ENCODE results near the gene IPO11.
A peak's percentile ranks its signal among the peaks of the same experiment; 100 is the strongest.
"Not testable (repeated sequence)": the region's sequence is repeated elsewhere in the genome, so short reads cannot be mapped to it uniquely, and the experiment has no call there.

Gene IPO11

DNA sequence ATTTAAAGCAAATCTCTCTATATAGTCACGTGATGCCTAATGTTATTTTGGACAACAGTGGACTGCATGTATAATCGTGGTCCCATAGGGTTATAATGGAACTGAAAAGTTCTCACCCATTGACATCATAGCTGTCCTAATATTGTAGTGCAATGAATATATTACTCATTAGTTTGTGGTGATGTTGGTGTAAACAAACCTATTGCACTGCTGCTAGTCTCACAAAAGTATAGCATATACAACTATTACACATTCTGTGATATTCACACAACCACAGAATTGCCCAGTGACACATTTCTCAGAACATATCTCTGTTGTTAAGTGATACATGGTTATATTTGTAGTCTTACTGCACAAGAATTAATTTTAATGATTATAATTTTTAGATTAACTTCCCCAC lies 37.7 kb downstream of the IPO11 start:
- no peak for DNase-seq (ENCODE audit: low spot score)

DNA sequence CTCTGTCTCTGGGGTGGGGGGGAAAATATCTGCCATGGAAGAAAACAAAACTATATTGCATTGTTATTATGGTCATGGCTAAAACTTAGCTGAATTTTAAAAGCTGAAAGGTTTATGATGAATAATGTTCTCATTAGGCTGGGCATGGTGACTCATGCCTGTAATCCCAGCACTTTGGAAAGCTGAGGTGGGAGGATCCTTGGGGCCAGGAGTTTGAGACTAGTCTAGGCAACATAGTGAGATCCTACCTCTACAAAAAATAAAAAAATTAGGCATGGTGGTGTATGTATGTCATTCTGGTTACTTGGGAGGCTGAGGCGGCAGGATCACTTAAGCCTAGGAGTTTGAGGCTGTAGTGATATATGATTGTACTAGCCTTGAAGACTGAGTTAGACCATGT lies 44.5 kb downstream of the IPO11 start:
- no peak for DNase-seq (ENCODE audit: low spot score)

DNA sequence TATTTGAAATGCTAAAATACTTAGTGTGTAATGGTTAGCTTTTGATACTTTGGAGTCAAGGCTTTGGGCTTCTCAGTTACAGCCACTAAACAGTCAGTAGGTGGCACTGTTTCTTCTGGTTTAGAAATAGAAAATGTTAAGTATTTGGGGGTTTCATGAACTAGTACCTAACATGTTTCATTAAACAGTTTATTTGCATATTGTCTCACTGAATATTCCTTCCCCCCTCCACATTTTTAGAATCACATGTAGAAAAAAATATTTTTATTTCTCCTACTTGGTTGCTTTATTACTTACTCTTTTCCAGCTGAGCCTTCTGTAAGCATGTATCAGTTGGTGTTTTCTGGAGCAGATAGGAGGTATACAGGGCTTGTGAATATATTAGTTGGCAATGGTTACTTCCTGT lies 48.0 kb downstream of the IPO11 start:
- DNase-seq (ENCODE audit: low spot score), result peak; percentile 38

DNA sequence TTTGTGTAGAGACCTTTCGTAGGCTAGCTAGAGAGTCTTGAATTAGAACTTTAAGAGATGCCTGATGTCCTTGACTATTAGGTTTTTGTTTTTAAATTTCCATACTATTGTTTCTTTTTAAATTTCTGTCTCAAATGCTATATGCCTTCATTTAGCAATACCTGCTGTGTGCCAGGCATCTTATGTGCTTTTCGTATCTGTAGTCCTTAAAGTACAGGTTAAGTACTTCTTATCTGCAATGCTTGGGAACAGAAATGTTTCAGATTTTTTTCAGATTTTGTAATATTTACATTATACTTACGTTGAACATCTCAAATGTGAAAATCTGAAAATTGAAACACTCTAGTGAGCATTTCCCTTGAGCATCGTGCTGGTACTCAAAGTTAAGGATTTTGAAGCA lies 49.0 kb downstream of the IPO11 start:
- no peak for DNase-seq (ENCODE audit: low spot score)

DNA sequence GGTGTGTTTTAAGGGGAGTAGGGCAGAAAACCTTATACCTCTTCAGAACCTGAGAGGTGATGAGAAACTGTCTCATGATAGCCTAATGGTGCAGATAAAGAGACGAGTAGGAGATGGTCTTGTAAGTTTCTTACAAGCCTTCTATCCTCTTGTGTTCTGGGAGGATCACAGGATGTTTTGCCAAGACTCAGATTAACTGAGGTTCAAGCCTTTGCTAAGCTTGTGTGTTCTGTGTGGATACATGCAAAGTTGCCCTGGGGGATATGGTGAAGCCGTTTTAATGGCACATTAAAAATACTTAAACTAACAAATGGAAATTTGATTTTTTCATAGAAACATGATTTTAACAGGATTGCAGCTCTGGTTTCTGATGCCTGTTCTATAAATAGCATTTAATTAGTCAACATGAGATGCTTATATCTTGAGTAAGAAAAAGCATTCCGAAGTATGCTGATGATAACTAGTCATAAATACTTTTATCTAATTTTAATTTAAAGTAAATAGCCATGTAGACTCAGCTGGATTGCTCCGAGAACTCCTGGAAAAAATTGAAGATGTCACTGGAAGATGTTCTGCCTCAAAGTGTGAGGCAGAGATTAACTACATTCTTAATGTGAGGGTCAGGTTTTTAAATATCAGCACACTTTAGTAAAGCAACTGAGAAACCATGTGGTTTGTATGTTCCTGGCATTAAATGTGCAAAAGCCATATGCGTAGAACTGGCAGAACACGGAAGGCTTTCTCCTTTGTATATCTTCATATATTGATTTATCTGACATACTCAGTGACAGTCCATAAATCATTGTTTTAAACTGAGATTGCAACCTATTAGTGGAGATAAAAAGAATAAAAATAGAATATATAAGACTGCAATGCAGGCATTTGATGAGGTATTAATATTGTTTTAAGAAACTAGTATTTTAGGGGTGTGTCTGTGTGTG lies 53.7 kb downstream of the IPO11 start:
- DNase-seq (ENCODE audit: low spot score), result no peak

DNA sequence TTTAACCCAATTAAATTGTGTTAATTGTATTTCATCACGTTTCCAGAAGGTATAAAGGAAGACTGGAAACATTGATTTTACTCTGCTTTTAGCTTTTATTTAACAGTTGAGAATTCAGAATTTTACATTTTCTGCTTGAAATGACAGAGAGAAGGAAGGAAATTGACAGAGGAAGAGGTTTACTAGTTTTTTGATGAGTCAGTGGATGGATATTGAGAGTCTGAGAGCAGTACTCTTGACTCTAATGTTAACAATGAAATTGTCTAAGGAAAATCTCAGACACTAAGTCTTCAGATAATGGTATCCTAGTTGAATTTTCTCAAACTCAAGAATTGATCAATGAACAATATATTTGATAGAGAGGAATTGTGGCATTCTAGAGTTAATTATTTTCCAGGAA lies 60.6 kb downstream of the IPO11 start:
- no peak for DNase-seq (ENCODE audit: low spot score)

DNA sequence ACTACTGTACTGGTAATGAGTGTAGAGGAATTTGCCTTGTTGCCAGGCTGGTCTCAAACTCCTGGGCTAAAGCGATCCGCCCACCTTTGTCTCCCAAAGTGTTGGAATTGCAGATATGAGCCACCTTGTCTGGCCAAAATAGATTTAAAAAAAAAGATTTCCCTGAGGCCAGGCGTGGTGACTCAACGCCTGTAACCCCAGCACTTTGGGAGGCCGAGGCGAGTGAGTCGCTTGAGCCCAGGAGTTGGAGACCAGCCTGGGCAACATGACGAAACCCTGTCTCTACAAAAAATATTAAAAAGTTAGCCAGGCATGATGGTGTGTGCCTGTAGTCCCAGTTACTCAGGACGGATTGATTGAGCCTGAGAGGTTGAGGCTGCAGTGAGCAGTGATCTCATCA lies 62.5 kb downstream of the IPO11 start:
- no peak for DNase-seq (ENCODE audit: low spot score)

DNA sequence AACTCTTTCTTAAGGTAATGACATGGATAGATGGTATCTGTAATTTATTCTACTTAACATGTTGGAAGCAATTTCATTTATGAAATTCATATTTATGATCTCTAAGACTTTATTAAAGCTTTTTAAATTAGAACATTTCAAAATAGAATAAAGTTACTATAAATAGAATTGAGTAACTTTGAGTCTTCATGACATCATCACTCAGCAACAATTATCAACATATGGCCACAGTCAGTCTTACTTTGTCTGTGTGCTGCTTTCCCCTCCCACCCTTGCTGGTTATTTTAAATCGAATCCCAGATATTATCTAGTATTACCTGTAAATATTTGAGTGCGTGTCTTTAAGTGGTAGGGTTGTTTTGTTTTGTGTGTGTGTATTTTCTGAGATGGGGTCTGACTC lies 65.2 kb downstream of the IPO11 start:
- DNase-seq (ENCODE audit: low spot score), result no peak

DNA sequence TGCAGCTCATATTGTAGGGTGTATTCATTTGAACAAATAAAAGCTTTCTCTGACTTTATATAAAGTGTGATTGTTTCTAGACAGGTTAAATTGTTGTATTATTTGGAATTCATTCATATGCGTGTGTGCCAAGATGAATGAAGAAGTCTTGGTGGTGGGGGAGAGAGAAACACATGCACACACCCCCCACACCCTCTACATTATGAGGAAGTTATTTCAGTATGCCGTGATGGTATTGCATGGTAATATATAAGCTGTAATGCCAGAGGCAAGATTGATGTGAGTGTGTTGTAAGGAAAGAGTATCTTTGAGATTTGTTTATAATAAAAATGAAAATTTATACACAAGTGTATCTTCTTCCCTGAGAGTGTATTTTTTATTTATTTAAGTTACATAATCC lies 71.0 kb downstream of the IPO11 start:
- no peak for DNase-seq (ENCODE audit: low spot score)

DNA sequence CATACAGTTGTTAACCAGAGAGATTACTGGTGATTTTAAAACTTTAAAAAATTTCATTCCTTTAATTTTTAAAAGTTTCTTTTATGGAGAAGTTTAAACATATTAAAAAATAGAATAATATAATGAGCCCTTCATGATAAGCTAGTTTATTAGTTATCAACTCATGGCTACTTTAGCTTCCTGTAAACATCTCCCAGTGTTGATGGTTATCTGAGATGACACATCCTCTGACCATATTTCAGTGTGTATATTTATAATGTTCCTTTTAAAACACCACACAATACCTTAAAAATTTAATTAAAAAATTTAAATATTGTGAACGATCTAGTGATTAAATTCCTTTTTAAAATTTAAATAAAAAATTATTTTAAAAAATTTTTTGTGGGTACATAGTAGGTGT lies 74.1 kb downstream of the IPO11 start:
- DNase-seq (ENCODE audit: low spot score), result no peak

DNA sequence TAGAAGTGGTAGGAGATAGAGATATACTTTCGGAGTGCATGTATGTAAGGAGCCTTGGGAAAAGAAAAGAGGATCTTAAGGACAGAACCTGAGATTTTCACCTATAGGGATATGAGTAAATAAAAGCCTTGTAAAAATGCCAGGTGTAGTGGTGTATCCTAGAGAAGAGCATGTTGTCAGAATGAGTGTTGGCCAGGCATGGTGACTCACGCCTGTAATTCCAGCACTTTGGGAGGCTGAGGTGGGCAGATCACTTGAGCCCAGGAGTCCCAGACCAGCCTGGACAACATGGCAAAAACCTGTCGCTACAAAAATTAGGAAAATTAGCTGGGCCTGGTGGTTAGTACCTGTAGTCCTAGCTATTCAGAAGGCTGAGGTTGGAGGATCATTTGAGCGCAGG lies 76.0 kb downstream of the IPO11 start:
- DNase-seq (ENCODE audit: low spot score), result no peak

DNA sequence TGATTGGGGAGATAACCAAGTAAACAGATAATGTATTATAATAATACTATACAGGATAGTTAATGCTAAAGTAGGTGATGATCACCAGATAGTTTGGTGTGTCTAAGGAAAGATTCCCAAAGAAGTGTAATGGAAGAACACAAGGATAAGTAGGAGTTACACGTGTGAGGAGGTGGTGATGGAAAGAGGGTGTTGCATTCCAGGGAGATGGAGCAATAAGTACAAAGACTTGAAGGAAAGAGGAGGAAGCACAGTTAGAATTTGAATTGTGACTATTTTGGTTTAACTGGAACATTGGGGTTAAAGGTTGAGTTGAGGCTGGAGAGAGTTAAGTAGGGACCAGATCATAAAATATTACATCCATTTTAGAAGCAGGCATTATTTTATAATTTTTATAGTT lies 76.9 kb downstream of the IPO11 start:
- no peak for DNase-seq (ENCODE audit: low spot score)

DNA sequence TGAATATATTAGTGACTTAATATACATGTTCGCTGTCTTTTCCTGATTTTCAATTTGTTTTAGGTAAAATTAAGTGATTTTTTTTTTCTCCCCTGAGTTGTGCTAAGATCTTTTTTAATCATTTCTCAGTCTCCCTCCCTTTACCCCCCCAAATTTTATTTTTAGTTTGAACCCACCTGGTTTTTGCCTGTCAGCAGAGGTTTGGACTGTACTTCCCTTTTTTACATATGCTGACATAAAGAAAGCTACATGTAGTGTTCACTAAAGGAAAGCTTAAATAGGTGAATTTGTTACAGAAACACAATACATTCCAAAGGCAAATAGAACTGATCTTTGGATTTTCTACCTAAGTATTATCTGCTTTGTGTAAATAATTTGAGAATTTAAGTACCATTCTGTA lies 82.2 kb downstream of the IPO11 start:
- no peak for DNase-seq (ENCODE audit: low spot score)

DNA sequence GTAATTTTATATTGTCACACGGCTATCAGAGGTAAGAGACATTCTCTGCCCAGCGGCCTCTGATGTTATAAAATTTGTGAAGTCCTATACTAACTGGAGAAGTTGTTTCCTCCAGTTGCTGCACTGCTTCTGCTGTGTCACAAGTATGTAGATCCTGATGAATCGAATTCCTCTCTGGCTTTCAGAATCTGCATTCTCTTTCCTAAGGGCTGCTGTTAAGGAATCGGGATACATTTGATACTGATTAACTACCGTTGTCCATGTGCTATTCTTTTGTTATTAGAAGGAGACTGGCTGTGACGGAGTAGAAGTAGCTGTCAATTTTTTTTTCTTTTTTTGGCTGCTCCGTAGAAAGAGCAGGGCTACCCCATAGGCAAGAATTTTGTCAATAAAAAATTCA lies 84.3 kb downstream of the IPO11 start:
- DNase-seq (ENCODE audit: low spot score), result no peak

DNA sequence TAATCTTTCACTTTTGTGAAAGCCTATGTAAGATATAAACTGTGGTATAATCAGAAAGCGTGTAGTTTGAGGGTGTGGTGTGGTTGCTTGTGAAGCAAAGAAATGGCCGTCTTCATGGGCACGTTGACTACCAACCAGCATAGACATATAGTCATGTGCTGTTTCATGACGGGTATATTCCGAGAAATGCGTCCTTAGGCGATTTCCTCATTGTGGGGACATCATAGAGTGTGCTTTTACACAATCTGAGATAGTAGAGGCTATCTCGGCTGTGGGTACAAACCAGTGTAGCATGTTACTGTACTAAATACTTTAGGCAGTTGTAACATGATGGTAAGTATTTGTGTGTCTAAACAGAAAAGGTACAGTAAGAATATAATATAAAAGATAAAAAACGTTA lies 86.4 kb downstream of the IPO11 start:
- DNase-seq (ENCODE audit: low spot score), result no peak

DNA sequence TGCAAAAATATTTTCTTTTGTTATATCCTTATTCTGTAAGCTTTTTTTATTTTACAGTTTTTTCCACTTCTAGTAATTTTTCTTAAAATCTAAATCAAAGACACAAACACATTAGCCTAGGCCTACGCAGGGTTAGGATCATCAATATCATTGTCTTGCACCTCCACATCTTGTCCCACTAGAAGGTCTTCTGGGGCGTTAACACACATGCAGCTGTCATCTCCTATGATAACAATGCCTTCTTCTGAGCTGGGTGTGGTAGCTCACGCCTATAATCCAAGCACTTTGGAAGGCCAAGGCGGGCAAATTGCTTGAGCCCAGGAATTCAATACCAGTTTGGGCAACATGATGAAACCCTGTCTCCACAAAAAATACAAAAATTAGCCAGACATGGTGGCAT lies 87.2 kb downstream of the IPO11 start:
- DNase-seq (ENCODE audit: low spot score), result no peak

DNA sequence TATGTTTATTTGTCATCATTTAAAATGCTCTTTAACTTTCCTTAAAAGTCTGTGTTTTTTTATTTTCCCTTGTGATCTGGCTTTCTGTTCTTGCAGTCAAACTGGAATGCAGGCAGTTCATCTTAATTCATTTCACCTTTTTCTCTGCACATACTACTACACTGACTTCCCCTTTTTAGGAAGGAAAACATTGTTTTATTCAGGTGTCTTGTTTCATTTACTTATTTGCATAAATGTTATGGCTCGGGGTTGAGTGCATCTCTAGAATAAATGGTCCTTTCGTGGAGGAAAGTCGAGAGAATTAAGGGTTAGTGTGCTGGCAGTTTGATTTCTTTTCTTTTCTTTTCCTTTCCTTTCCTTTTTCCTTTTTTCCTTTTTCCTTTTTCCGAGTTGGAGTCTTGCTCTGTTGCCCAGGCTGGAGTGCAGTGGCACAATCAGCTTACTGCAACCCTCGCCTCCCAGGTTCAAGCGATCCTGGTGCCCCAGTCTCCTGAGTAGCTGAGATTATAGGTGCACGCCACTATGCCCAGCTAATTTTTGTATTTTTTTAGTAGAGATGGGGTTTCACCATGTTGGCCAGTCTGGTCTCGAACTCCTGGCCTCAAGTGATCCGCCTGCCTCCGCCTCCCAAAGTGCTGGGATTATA lies 90.0 kb downstream of the IPO11 start:
- DNase-seq (ENCODE audit: low spot score), result no peak

DNA sequence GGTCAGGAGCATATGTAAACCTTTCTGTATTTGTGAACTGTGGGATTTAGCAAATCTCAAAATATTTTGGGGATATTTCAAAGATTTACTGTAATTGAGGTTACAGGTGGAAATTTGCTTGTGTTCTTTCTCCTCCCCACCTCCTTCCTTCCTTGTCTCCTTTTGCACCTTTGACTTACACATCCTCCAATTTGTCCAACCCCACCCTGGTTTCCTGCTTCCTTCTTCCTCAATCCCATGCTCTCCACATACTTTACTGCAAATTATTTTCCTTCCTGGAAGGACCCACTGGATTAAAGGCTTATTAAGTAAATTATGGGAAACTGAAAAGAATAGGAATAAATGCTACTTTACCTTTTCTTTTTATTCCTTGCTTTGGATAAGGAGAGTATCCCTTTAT lies 91.6 kb downstream of the IPO11 start:
- DNase-seq (ENCODE audit: low spot score), result no peak

DNA sequence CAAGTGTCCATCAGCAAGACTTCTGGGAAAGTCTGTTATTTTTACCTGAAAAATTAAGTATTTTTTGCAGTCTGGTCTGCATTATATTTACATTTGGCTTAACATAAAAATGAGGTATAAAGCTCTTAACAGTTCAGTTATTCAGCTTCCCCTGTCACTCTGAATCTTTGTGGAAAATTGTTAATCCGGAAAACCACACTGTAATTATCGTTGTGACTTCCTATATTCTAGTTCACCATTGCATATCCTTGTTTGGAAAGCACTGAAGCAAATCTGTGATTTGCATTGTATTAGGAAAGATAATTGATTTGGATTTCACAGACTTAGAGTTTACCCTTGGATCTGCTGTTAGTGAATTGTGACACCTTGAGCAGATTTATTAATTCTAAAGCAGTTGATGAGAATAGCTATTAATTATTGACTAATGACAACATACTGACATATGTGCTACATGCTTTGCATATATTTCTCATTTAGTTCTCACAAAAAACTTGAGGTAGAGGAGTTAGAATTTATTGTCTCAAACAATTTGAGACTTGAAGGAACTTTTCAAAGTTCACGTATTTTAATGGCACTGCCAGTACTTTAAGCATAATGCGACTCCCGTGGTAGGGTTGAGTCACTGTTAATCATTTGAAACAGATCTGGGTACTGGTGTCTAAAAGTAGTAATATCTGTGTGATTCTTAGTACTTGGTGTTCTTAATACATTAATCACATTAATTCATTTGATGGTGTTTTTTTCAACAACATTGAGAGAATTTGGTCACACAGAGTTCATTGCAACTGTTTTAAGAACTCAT lies 94.3 kb downstream of the IPO11 start:
- no peak for DNase-seq (ENCODE audit: low spot score)

DNA sequence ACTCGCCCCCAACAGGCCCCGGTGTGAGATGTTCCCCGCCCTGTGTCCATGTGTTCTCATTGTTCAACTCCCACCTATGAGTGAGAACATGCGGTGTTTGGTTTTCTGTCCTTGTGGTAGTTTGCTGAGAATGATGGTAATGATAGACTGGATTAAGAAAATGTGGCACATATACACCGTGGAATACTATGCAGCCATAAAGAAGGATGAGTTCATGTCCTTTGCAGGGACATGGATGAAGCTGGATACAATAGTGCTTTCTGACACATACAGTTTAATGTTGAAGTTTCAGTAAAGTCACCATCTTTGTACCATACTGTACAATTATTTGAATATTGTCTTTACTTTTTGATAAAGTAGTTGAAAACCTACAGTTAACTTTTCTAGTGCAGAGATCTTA lies 96.2 kb downstream of the IPO11 start:
- DNase-seq (ENCODE audit: low spot score), result not testable (repeated sequence)

DNA sequence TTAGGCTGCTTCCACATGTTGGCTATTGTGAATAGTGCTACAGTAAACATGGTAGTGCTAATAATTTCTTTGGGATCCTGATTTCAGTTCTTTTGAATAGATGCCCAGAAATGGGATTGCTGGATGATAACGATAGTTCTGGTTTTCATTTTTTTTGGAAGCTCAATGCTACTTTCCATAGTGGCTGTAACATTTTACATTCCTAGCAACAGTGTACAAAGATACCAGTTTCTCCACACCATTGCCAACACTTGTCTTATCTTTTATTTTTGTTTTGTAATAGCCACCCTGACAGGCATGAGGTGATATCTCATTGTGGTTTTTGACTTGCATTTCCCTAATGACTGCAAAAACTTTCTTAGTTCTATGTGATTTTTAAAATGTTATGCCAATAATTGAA lies 97.2 kb downstream of the IPO11 start:
- no peak for DNase-seq (ENCODE audit: low spot score)

DNA sequence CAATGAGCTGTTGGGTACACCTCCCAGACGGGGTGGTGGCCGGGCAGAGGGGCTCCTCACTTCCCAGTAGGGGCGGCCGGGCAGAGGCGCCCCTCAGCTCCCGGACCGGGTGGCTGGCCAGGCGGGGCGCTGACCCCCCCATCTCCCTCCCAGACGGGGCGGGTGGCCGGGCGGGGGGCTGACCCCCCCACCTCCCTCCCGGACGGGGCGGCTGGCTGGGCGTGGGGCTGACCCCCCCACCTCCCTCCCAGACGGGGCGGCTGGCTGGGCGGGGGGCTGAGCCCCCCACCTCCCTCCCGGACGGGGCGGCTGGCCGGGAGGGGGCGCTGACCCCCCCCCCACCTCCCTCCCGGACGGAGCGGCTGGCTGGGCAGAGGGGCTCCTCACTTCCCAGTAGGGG lies 100.5 kb downstream of the IPO11 start:
- not testable (repeated sequence) for DNase-seq (ENCODE audit: low spot score)
